ENCODE results near the gene TFCP2. TPM values are rescaled to one million over a fixed set of nuclear protein-coding genes. Genes with fewer than 3 reads are reported as not detected.

TFCP2 gene
- total RNA-seq, 4 donors from 2014 or later = 13.5 to 21.6 (median 19.5) TPM

GRCh38 chr12:51062631-51063397 is 110.1 kb downstream of the TFCP2 start:
- no peaks in the 10 kb centered on the region for H3K27me3 ChIP-seq
- H3K4me1 ChIP-seq = no peaks in the 10 kb centered on the region
- H3K4me3 ChIP-seq = no peak overlapping the region
- no peak for DNase-seq (ENCODE audit: low spot score in 2 of 2)
- H3K9me3 ChIP-seq = no peaks in the 10 kb centered on the region
- peaks cover 2 to 100% (median 27%) of the 10 kb centered on the region in 3 donors for H3K36me3 ChIP-seq
- no peak overlapping the region for H3K27ac ChIP-seq
- TF ChIP-seq EP300 (IDR thresholded peaks at IDR 0.05) (no peak), POLR2A (IDR thresholded peaks at IDR 0.05) (no peak), CTCF (IDR thresholded peaks at IDR 0.05) (no peak)
- WGBS, 2 donors = 71 to 75% methylated on average over 9 of the region's 9 CpGs

GRCh38 chr12:51059086-51059485 is 113.8 kb downstream of the TFCP2 start:
- peaks cover 4 to 100% (median 24%) of the 10 kb centered on the region in 3 donors for H3K36me3 ChIP-seq
- H3K27me3 ChIP-seq = no peaks in the 10 kb centered on the region
- H3K4me3 ChIP-seq = no peak overlapping the region
- 71 to 72% methylated on average over 7 of the region's 7 CpGs for WGBS, 2 donors
- TF ChIP-seq POLR2A (IDR thresholded peaks at IDR 0.05) (no peak), CTCF (IDR thresholded peaks at IDR 0.05) (no peak), EP300 (IDR thresholded peaks at IDR 0.05) (no peak)
- H3K9me3 ChIP-seq = no peaks in the 10 kb centered on the region
- no peak overlapping the region for H3K27ac ChIP-seq
- DNase-seq (ENCODE audit: low spot score in 2 of 2) = no peak
- H3K4me1 ChIP-seq = no peaks in the 10 kb centered on the region

- Histone ChIP-seq H3K4me3 (no peak overlapping the region), H3K4me1 (no peaks in the 10 kb centered on the region), H3K9me3 (no peaks in the 10 kb centered on the region), H3K27ac (no peak overlapping the region), H3K36me3 (peaks cover 4 to 100% (median 24%) of the 10 kb centered on the region in 3 donors), H3K27me3 (no peaks in the 10 kb centered on the region)
- WGBS, 2 donors = 75 to 84% methylated on average over 5 of the region's 5 CpGs
- no peak for TF ChIP-seq CTCF (IDR thresholded peaks at IDR 0.05)
- TF ChIP-seq POLR2A (IDR thresholded peaks at IDR 0.05) = no peak
- TF ChIP-seq EP300 (IDR thresholded peaks at IDR 0.05) = no peak
- DNase-seq (ENCODE audit: low spot score in 2 of 2) = no peak
Measured at GRCh38 chr12:51056242-51056641, 116.7 kb downstream of the TFCP2 start.

DNA sequence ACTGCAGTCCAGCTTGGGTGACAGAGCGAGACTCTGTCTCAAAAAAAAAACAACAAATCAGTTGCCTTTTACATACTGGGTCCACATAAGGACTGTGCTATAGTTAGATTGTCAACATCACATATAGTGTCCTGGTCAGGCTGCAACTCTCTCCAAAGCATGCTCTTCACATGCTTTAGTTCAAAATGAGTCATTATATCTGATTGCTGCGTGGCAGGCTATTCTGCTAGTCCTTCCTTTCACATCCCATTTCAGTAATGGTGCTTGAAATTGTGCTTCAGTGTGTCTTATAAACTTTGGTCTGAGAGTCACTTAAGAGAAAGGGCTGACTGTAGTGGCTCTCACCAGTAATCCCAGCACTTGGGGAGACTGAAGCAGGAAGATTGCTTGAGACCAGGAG is 117.9 kb downstream of the TFCP2 start:
- Histone ChIP-seq H3K9me3 (no peaks in the 10 kb centered on the region), H3K27ac (no peak overlapping the region), H3K4me3 (no peak overlapping the region), H3K4me1 (peaks cover 0 to under 1% (median 0%) of the 10 kb centered on the region in 4 donors), H3K27me3 (no peaks in the 10 kb centered on the region), H3K36me3 (peaks cover 4 to 97% (median 24%) of the 10 kb centered on the region in 3 donors)
- no peak for TF ChIP-seq POLR2A (IDR thresholded peaks at IDR 0.05)
- no peak for TF ChIP-seq CTCF (IDR thresholded peaks at IDR 0.05)
- TF ChIP-seq EP300 (IDR thresholded peaks at IDR 0.05) = no peak
- no peak for DNase-seq (ENCODE audit: low spot score in 2 of 2)
- WGBS, 2 donors = 84 to 95% methylated on average over 2 of the region's 2 CpGs

DNA sequence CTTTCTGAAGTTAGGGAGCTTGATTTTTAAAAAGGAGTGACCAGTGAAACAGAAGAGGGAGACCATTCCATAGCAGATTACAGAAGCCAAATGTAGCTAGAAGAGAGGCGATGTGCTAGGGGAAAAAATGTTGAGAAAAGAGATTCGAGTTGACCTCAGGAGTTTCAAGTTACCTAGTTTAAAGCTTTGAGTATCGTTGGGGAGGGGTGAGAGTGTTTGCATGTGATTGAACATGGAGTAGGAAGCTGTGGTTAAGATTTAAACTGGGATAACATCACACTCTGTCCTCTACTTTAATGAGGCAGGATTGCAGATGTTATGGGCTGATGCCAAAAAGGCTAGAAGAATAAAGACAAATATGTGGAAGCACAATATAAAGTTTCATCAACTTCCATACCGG is 121.1 kb downstream of the TFCP2 start:
- Histone ChIP-seq H3K27ac (no peak overlapping the region), H3K9me3 (no peaks in the 10 kb centered on the region), H3K4me3 (no peak overlapping the region), H3K4me1 (peaks cover 4 to 23% (median 19%) of the 10 kb centered on the region in 4 donors), H3K27me3 (no peaks in the 10 kb centered on the region), H3K36me3 (peaks cover 2 to 65% (median 5%) of the 10 kb centered on the region in 3 donors)
- DNase-seq (ENCODE audit: low spot score in 2 of 2) = no peak
- 67 to 69% methylated on average over 4 of the region's 4 CpGs for WGBS, 2 donors
- no peak for TF ChIP-seq EP300 (IDR thresholded peaks at IDR 0.05)
- no peak for TF ChIP-seq POLR2A (IDR thresholded peaks at IDR 0.05)
- TF ChIP-seq CTCF (IDR thresholded peaks at IDR 0.05) = no peak
